ENCODE data around the gene ZNF30.

- TF ChIP-seq CTCF (IDR thresholded peaks at IDR 0.05) (no peak), POLR2A (IDR thresholded peaks at IDR 0.05) (no peak)
These were observed 53.3 kb downstream of the ZNF30 start for GRCh38 chr19:34979819-34980640.

Data from tibial nerve (tissue), 3 donors.